A375 (cell line): ENCODE results near the gene VAMP2. TPM values are rescaled to one million over a fixed set of nuclear protein-coding genes. Genes with fewer than 3 reads are reported as not detected.

Experiments used
- total RNA-seq: library from RNA; depleted of rRNA; stranded (reverse); fragments of >200 nt; shearing (Covaris generic); gene quantifications from 2 replicates; pipeline ENCODE4 v1.2.3, GENCODE V29; 2014; rRNA removed

The VAMP2 gene, protein sequence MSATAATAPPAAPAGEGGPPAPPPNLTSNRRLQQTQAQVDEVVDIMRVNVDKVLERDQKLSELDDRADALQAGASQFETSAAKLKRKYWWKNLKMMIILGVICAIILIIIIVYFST
- total RNA-seq, result 9.0 and 10.5 TPM in 2 replicates

DNA sequence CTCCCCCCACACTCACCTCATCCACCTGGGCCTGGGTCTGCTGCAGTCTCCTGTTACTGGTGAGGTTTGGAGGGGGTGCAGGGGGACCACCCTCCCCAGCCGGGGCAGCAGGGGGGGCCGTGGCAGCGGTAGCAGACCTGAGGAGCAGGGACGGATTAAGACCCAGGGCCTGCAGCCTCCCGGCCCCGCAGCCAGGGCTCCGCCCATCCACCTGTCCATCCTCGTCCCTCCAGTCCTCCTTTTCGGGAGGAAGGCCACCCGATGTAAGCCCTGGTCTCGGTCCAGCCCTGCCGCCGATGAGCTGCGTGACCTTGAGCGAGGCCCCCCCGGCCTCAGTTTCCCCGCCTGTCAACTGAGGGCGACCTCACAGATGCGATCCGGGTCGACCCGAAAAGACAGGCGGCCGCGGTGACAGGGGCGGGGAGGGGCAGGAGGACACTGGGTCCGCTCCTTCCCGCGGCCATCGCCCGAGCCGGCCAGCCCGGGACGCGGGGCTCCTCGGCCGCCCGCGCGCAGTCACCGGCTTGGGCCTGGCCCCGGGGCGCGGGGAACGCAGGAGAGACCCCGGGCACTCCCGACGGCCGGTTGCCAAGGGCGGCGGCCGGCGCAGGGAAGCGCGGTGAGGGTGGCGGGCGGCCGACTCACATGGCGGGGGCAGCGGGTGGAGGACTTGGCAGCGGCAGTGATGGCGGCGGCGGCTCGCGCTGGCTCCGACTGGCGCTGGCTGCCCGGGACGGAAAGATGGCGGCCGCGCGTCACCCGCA lies at the start of gene VAMP2:
Gene VAMP2 (minus strand): TSS at position 716 of the 764 bp plus-strand sequence. CDS start 69 bp downstream, at position 647.

DNA sequence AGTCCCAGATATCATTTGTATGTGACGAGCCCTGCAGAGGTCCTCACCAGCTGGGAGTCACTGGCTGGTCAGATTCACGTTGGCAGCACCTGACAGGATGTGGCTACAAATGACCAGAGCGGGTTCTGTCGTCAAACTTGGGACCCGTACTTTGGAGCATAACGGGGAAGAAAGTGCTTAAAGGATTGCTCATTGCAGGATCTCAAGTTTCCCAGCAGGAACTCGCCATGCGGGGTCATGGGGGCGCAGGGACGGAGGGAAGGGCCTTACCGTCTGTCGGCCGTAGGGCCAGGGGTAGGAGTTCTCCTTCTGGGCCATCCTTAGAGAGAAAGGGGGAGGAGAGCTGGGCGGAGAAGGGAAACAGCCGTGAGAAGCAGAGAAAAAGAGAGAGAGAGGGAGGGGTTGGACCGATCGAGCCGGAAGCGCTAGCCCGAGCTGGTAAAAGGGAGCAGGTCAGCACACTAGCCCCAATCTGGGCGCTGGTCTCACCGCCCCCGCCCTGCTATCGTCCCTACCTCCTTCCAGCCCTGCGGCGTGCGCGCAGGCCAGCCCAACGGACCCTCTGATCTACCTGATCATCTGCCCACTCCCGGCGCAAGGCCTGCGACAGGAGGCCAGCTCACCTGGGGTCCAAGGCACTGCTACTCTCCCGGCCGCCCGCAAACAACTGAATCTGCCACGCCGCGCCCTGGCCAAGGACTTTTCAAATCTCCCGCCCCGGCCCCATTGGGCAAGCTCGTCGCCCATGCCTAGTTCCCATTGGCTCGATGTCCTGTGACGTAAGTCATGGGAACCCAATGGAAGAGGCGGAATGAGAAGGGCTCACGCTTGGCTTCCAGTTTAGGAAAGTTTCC lies 47.4 kb upstream of the VAMP2 start, which contains the start of gene AURKB:
Gene AURKB (minus strand): TSS at position 669 of the 854 bp plus-strand sequence. CDS start 351 bp downstream, at position 318.

DNA sequence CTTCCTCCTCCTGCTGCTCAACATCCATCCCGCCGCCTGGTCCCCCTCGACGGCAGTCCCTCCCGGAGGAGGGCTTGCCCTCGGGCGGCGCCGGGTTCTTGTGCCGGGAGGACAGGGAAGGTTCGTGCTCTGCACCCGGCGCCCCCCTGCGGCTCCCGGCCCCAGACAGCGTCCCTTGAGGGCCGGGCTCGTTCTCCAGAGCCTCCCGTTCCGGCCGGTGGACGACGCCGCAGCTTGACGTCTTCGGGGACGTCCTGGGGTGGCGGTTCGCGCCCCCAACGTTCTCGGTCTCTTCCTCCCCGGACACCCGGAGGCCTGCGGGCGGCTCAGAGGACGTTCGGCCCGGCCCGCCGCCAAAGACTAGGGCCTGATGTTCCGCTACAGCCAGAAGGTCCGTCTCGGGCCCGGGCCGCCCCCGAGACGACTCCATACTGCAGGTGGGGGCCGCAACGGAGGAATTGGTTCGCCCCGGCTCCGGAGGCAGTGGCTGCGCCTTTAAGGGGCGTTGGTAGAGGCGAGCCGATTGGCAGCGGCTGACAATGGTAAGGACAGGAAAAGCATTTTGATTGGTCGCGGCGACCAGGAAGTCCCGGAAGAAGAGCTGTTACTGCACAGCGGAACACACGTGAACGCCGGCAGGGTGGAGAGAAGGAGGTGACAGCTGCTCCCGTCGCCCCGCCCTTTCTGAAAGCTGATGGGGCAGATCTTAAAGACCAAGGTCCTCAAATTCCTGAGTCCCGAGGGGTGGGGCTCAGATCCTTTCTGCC lies 27.1 kb upstream of the VAMP2 start, which contains the start of gene BORCS6:
Gene BORCS6 (minus strand): TSS at position 470 of the 767 bp plus-strand sequence. CDS start 40 bp downstream, at position 430.

DNA sequence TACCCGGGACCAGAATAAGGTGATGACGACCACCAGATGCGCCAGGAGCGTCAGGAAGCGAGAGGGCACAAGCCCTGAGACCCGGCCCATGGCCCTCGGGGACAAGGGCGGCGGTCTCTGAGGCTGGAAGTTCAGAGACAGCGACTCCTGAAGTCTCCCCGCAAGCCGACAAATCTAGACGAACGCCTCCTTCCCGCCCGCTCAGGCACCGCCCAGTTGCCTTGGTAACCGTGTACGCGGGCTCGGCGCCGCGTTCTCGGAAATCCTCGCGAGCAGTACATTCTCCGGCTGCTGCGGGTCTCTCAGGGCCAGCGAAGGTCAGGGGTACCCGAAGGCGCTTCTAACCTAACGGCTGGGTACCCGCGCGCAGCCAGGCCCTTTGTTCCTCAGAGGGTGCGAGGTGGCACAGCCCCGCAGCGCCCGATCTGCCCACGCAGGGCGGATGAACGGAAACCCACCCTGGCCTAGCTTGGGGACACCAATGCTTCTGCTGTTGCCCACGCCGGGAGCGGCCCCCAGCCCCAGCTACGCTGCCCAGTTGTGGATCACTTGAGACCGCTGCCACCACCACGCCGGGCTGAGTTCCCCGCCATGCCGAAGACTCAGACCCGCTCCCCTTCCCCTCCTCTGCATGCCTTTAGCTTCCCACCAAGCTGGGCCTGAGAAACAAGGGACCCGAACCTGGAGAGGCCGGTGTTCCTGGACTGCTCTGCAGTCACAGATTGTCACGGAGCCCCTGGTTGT lies 13.6 kb upstream of the VAMP2 start, which contains the start of gene TMEM107:
Gene TMEM107 (minus strand): TSS at position 184 of the 744 bp plus-strand sequence. CDS start 94 bp downstream, at position 90.

DNA sequence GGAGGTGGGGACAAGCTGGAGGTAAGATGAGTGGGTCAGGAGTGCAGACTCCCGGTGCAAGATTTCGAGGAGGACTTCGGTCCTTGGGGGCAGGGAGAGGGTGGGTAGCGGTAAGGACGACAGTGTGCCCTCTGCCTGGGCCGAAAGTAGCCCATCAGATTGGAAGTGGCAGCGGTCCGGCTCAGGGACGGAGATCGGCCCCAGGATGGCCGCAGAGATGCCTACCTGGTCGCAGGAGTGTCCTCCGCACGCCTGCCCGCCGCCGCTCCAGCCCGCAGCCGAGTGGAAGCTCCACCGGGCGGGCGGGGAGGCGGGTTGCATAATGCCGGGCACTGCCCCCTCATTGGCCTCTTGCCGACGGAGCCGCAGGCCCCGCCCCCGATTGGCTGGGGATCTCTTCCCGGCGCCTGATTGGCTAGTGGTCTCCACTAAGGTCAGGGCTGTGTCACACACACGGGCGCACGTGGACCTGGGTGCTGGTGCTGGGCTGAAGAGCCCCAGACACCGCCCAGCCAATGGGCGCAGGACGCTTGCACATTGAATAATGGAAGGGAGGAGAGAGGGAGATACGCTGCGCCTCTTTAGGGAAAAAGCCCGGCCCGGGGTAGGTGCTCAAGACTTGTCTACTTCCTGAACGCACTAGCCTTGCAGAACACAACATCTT lies 10.5 kb downstream of the VAMP2 start, which contains the start of gene PER1:
Gene PER1 (minus strand): TSS at position 293 of the 664 bp plus-strand sequence. CDS start 1,698 bp downstream, outside the sequence.

DNA sequence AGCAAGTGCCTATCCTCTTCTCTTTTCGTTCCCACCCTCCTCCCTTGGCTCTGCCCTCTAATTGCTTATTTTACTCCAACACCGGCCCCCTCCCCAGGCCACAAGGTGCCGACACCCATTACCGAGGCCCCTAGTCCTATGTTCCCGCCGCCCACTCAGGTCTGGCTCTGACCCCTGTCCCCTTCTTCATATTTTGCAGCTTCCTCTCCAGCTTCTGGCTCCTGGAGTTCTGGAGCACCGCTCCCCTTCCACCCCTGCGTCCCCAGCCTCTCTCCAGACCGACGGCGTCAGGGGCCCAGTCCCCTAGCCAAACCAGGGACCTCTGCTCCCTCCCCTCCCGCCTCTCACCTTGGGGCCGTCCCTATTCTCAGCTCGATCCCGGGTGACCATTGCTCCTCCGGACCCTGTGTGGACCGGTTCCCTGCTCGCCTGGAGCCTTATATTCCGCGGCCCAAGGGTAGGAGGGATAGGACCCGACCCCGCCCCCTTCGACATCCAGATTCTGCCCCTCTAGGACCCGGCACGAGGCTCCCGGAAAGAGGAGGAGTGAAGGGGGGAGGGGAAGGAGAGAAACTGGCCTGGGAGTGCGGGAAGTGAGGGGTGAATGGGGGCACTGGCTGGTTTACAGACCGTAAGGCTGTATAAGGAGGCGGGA lies 38.9 kb downstream of the VAMP2 start, which contains the start of gene HES7:
Gene HES7 (minus strand): TSS at position 412 of the 655 bp plus-strand sequence. CDS start 22 bp downstream, at position 390.

DNA sequence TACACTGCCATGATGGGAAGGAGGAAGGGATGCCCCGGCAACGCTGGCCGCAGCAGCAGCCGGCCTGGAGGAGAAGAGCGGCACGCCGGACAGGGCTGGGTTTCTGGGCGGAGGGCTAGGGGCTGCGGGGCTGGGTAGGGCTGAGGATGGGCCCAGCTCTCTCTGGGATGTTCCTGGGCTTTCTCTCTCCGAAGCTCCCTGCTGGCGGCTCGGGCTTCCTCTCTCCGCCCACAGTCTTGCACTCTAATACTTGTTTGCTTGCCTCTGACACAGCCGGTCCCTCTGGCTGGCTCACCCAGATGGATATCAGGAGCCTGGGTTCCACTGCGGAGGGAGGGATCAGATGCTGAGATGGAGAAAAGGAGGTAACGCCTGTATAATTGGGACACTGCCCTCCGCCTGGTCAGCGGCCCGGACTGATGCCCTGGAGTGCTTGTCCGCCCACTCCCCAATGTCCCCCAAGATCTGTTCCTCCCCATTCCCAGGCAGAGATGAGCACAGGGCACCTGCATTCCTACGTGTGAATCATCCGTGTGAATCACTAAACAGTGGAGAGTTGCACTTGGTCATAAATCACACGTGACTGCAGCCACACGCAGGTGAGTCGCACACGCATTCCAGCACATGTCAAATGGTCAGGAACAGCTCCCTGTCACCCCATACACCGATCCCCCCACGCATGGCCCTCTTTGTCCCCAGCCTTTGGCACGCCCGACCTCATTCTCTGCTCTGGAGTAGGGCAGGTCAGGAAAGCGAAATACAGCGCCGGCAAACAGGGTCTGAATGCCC lies 44.6 kb downstream of the VAMP2 start, which contains the start of gene ALOXE3:
Gene ALOXE3 (minus strand): TSS at position 535 of the 789 bp plus-strand sequence. CDS start 524 bp downstream, at position 11.

Other genes with a start within 250 kb of the VAMP2 start
- 3.0 and 4.1 TPM in 2 replicates for gene RNF227, start 246.7 kb downstream of the VAMP2 start, total RNA-seq
- gene KCNAB3, start 233.1 kb downstream of the VAMP2 start, total RNA-seq, result 2.0 and 4.4 TPM in 2 replicates
- gene TRAPPC1, start 231.0 kb downstream of the VAMP2 start, total RNA-seq, result 38.9 and 39.0 TPM in 2 replicates
- 22.0 and 34.0 TPM in 2 replicates for gene CNTROB, start 230.7 kb downstream of the VAMP2 start, total RNA-seq
- not detected in 2 replicates for gene GUCY2D, start 160.3 kb downstream of the VAMP2 start, total RNA-seq
- gene ALOX15B, start 123.9 kb downstream of the VAMP2 start, total RNA-seq, result 0.26 and 0.32 TPM in 2 replicates
- gene ALOX12B, start 75.2 kb downstream of the VAMP2 start, total RNA-seq, result 0.19 and 0.94 TPM in 2 replicates
- gene ALOXE3, start 44.4 kb downstream of the VAMP2 start, total RNA-seq, result not detected in 2 replicates
- gene HES7, start 38.8 kb downstream of the VAMP2 start, total RNA-seq, result 0.91 and 1.2 TPM in 2 replicates
- 27.1 and 44.5 TPM in 2 replicates for gene PER1, start 10.5 kb downstream of the VAMP2 start, total RNA-seq
- 22.0 and 23.0 TPM in 2 replicates for gene TMEM107, start 13.4 kb upstream of the VAMP2 start, total RNA-seq
- gene BORCS6, start 27.2 kb upstream of the VAMP2 start, total RNA-seq, result 5.3 and 8.0 TPM in 2 replicates
- gene AURKB, start 47.6 kb upstream of the VAMP2 start, total RNA-seq, result 114 and 116 TPM in 2 replicates
- 9.3 and 9.8 TPM in 2 replicates for gene CTC1, start 85.1 kb upstream of the VAMP2 start, total RNA-seq
- gene PFAS, start 86.3 kb upstream of the VAMP2 start, total RNA-seq, result 86.5 and 96.7 TPM in 2 replicates
- gene RANGRF, start 125.7 kb upstream of the VAMP2 start, total RNA-seq, result 26.8 and 34.2 TPM in 2 replicates
- 1.9 and 3.1 TPM in 2 replicates for gene SLC25A35, start 132.5 kb upstream of the VAMP2 start, total RNA-seq
- gene ARHGEF15, start 147.3 kb upstream of the VAMP2 start, total RNA-seq, result not detected in 2 replicates
- gene ODF4, start 176.9 kb upstream of the VAMP2 start, total RNA-seq, result not detected in 2 replicates
- gene RPL26, start 220.2 kb upstream of the VAMP2 start, total RNA-seq, result 4,990 and 5,406 TPM in 2 replicates
- not detected in 2 replicates for gene RNF222, start 234.9 kb upstream of the VAMP2 start, total RNA-seq